IMR-90 (cell line): ENCODE data around the gene BCAS3. TPM values are rescaled to one million over a fixed set of nuclear protein-coding genes. Genes with fewer than 3 reads are reported as not detected.

ENCODE experiments used
- ATAC-seq: fragments of 200-7000 bp; cut with Tn5 transposase; 2 replicates; pipeline ENCODE4 v1.9.1; 2020; ENCODE audit warnings: low read depth, mild to moderate bottlenecking, moderate library complexity
- BruUV-seq: library from RNA; stranded (reverse); fragments of 400-500 nt; replicated peaks from 2 replicates; lab custom pipeline; 2021; lab: Mats Ljungman, UMichigan
- CTCF ChIA-PET: fragments of 300-600 bp; formaldehyde crosslinking; extraction: SDS; loops from one replicate; lab custom pipeline; 2021; ENCODE audit warnings: antibody characterized with exemption; lab: Yijun Ruan, JAX
- POLR2A ChIA-PET: fragments of 300-600 bp; sonication (Branson Sonifier 250); formaldehyde crosslinking; loops from one replicate; lab custom pipeline; 2022; ENCODE audit warnings: antibody characterized with exemption; ENCODE audit not compliant: unreplicated experiment; lab: Charles Lee
- DNase-seq: peaks from one replicate; pipeline ENCODE4 v3.0.0; 2013
- H2AFZ ChIP-seq: replicated peaks from 2 replicates; pipeline ENCODE3; 2013; ENCODE audit warnings: low read length, mild to moderate bottlenecking; ENCODE audit not compliant: poor library complexity
- H2AK5ac ChIP-seq: 2 replicates; pipeline ENCODE4 v1.6.1; 2013; ENCODE audit warnings: low read depth, low read length, inconsistent platforms
- H2AK9ac ChIP-seq: replicated peaks from 2 replicates; pipeline ENCODE3; 2013; ENCODE audit warnings: mild to moderate bottlenecking, low read depth, low read length, moderate library complexity; ENCODE audit not compliant: poor library complexity
- H2BK120ac ChIP-seq: 2 replicates; pipeline ENCODE4 v1.6.1; 2013; ENCODE audit warnings: low read depth, low read length, inconsistent platforms
- H2BK15ac ChIP-seq: 3 replicates; pipeline ENCODE4 v1.6.1; 2013; ENCODE audit warnings: low read depth, low read length, inconsistent platforms
- H2BK20ac ChIP-seq: 2 replicates; pipeline ENCODE4 v1.6.1; 2013; ENCODE audit warnings: low read depth, mild to moderate bottlenecking, inconsistent platforms, low read length, moderate library complexity
- H2BK5ac ChIP-seq: 2 replicates; pipeline ENCODE4 v1.6.1; 2013; ENCODE audit warnings: mild to moderate bottlenecking, low read depth, low read length, inconsistent platforms; ENCODE audit not compliant: poor library complexity, severe bottlenecking
- H3K14ac ChIP-seq: replicated peaks from 2 replicates; pipeline ENCODE4 v1.6.1; 2013; ENCODE audit warnings: low read depth, low read length, inconsistent platforms
- H3K18ac ChIP-seq: 2 replicates; pipeline ENCODE4 v1.6.1; 2013; ENCODE audit warnings: low read depth, low read length, control low read depth
- H3K23ac ChIP-seq: 2 replicates; pipeline ENCODE4 v1.6.1; 2013; ENCODE audit warnings: low read depth, low read length, inconsistent platforms
- H3K27ac ChIP-seq: 2 replicates; pipeline ENCODE4 v1.5.1; 2013; ENCODE audit warnings: mild to moderate bottlenecking, control low read depth, low read length; ENCODE audit not compliant: insufficient read depth
- H3K27me3 ChIP-seq: 2 replicates; pipeline ENCODE4 v1.6.1; 2013; ENCODE audit warnings: low read length; ENCODE audit not compliant: control insufficient read depth, insufficient read depth
- H3K36me3 ChIP-seq: 2 replicates; pipeline ENCODE4 v1.6.1; 2013; ENCODE audit warnings: low read length, mixed read lengths; ENCODE audit not compliant: control insufficient read depth, insufficient read depth
- H3K4ac ChIP-seq: 2 replicates; pipeline ENCODE4 v1.6.1; 2013; ENCODE audit warnings: low read depth, low read length, inconsistent platforms
- H3K4me1 ChIP-seq: 2 replicates; pipeline ENCODE4 v1.6.1; 2013; ENCODE audit warnings: low read length, mixed read lengths; ENCODE audit not compliant: control insufficient read depth, insufficient read depth
- H3K4me2 ChIP-seq: 2 replicates; pipeline ENCODE4 v1.6.1; 2013; ENCODE audit warnings: low read depth, mild to moderate bottlenecking, control low read depth, low read length, moderate library complexity
- H3K4me3 ChIP-seq: 2 replicates; pipeline ENCODE4 v1.5.1; 2013; ENCODE audit warnings: low read depth, mild to moderate bottlenecking, control low read depth, low read length, moderate library complexity; ENCODE audit not compliant: insufficient read depth
- H3K56ac ChIP-seq: 2 replicates; pipeline ENCODE4 v1.6.1; 2013; ENCODE audit warnings: low read length, inconsistent platforms; ENCODE audit not compliant: insufficient read depth; ENCODE audit errors: extremely low read depth
- H3K79me1 ChIP-seq, 2 experiments: 2 replicates each; pipeline ENCODE4 v1.6.1; 2013; ENCODE audit warnings: low read length in 2 of 2, inconsistent platforms in 1 of 2, low read depth in 1 of 2
- H3K9ac ChIP-seq: 2 replicates; pipeline ENCODE4 v1.6.1; 2013; ENCODE audit warnings: low read depth, low read length, control low read depth
- H3K9me1 ChIP-seq: 2 replicates; pipeline ENCODE4 v1.6.1; 2013; ENCODE audit warnings: low read length, inconsistent platforms; ENCODE audit not compliant: insufficient read depth
- H3K9me3 ChIP-seq: 2 replicates; pipeline ENCODE4 v1.6.1; 2013; ENCODE audit warnings: low read length; ENCODE audit not compliant: control insufficient read depth, insufficient read depth
- H4K20me1 ChIP-seq: 2 replicates; pipeline ENCODE4 v1.6.1; 2013; ENCODE audit warnings: low read length, inconsistent platforms; ENCODE audit not compliant: insufficient read depth
- H4K5ac ChIP-seq: 2 replicates; pipeline ENCODE4 v1.6.1; 2013; ENCODE audit warnings: mild to moderate bottlenecking, low read depth, low read length, control low read depth
- H4K8ac ChIP-seq, 2 experiments: 2 replicates each; pipeline ENCODE4 v1.6.1; 2013; ENCODE audit warnings: low read depth in 2 of 2, low read length in 2 of 2, control low read depth in 1 of 2, inconsistent platforms in 1 of 2
- H4K91ac ChIP-seq: 2 replicates; pipeline ENCODE4 v1.6.1; 2013; ENCODE audit warnings: low read depth, low read length, inconsistent platforms; ENCODE audit not compliant: insufficient read depth
- CEBPB ChIP-seq: IDR thresholded peaks from 2 replicates; pipeline ENCODE4 v1.6.1; 2012; ENCODE audit warnings: low read depth, low read length, improper control_type of control experiment
- CHD1 ChIP-seq: IDR thresholded peaks from 2 replicates; pipeline ENCODE4 v1.6.1; 2012; ENCODE audit warnings: low read depth, low read length, improper control_type of control experiment
- ELK1 ChIP-seq: fragments of 150-350 bp; IDR thresholded peaks from 2 replicates; pipeline ENCODE4 v1.6.1; 2016; ENCODE audit warnings: low read depth, mild to moderate bottlenecking, low read length, moderate library complexity, borderline replicate concordance
- MAFK ChIP-seq: IDR thresholded peaks from 2 replicates; pipeline ENCODE4 v1.6.1; 2012; ENCODE audit warnings: low read depth, low read length, improper control_type of control experiment
- MXI1 ChIP-seq: IDR thresholded peaks from 2 replicates; pipeline ENCODE4 v1.6.1; 2012; ENCODE audit warnings: low read depth, mild to moderate bottlenecking, low read length, moderate library complexity, borderline replicate concordance
- NFE2L2 ChIP-seq: fragments of 150-350 bp; IDR thresholded peaks from 2 replicates; pipeline ENCODE4 v1.6.1; 2016; ENCODE audit warnings: low read depth, mild to moderate bottlenecking, low read length
- POLR2A ChIP-seq: IDR thresholded peaks from 2 replicates; pipeline ENCODE4 v1.6.1; 2012; ENCODE audit warnings: mild to moderate bottlenecking, low read depth, low read length
- RAD21 ChIP-seq: IDR thresholded peaks from 2 replicates; pipeline ENCODE4 v1.6.1; 2012; ENCODE audit warnings: low read length, improper control_type of control experiment
- RCOR1 ChIP-seq: IDR thresholded peaks from 2 replicates; pipeline ENCODE4 v1.6.1; 2012; ENCODE audit warnings: mild to moderate bottlenecking, low read length, improper control_type of control experiment; ENCODE audit not compliant: insufficient replicate concordance
- RFX5 ChIP-seq: IDR thresholded peaks from 2 replicates; pipeline ENCODE4 v1.8.0; 2012; ENCODE audit warnings: low read depth, mild to moderate bottlenecking, low read length, moderate library complexity
- SMC3 ChIP-seq: fragments of 150-350 bp; IDR thresholded peaks from 2 replicates; pipeline ENCODE4 v1.6.1; 2016; ENCODE audit warnings: low read depth, mild to moderate bottlenecking, antibody characterized with exemption, low read length, moderate library complexity
- USF2 ChIP-seq: fragments of 150-350 bp; IDR thresholded peaks from 2 replicates; pipeline ENCODE4 v1.6.1; 2017; ENCODE audit warnings: mild to moderate bottlenecking, antibody characterized with exemption, low read length, low read depth
- WGBS, 2 experiments: methylation state at CpG; one replicate each; pipeline versions ENCODE4 v1.1.5 to v1.1.7; 2013; ENCODE audit warnings: missing lambda C conversion rate in 2 of 2; ENCODE audit not compliant: insufficient read length in 1 of 2; ENCODE audit errors: extremely low coverage in 2 of 2; 5-methylcytosine and 5-hydroxymethylcytosine counted together
- dilution Hi-C: fragments of 300-500 bp; cut with HindIII; formaldehyde crosslinking; loops from one replicate; pipeline ENCODE4 v1.14.3; 2018; ENCODE audit warnings: low sequenced_read_pairs; ENCODE audit not compliant: unreplicated experiment
- in situ Hi-C: fragments of 300-500 bp; cut with MboI; formaldehyde crosslinking; loops from 3 replicates; pipeline ENCODE4 v1.14.3; 2019; ENCODE audit warnings: low sequenced_read_pairs, inconsistent platforms, mixed read lengths
- intact Hi-C: fragments of 100-400 bp; cut with micrococcal nuclease; formaldehyde crosslinking; loops from 2 replicates; pipeline ENCODE4 v1.10.0; 2022
- polyA plus RNA-seq, 3 experiments: library from polyadenylated mRNA; depleted of rRNA; stranded (reverse); fragments of >200 nt; gene quantifications; 2 replicates each; pipeline ENCODE4 v1.2.3, GENCODE V29; 2012; ENCODE audit warnings: low replicate concordance in 1 of 3
- total RNA-seq: library from RNA; depleted of rRNA; stranded (reverse); fragments of >200 nt; gene quantifications from 2 replicates; pipeline ENCODE4 v1.2.3, GENCODE V29; 2012

Gene BCAS3
- total and polyA plus RNA-seq, 2 of the 4 experiments (the other 2 are of a cell fraction), result 6.3 to 27.1 TPM

GRCh38 chr17:61175298-61176142, 497.9 kb downstream of the BCAS3 start:
- Histone ChIP-seq H2AK9ac (no peak overlapping the region), H3K4me1 (no peaks in the 10 kb centered on the region), H3K4me2 (no peak overlapping the region), H3K79me1 (no peaks in the 10 kb centered on the region), H3K9me3 (no peaks in the 10 kb centered on the region), H3K4ac (no peak overlapping the region), H4K91ac (no peak overlapping the region), H2AK5ac (no peak overlapping the region), H2BK120ac (no peak overlapping the region), H3K36me3 (no peaks in the 10 kb centered on the region), H2BK5ac (no peak overlapping the region), H3K23ac (no peak overlapping the region), H4K5ac (no peak overlapping the region), H2BK15ac (no peak overlapping the region), H3K14ac (no peak overlapping the region), H3K27me3 (no peaks in the 10 kb centered on the region), H3K9ac (no peak overlapping the region), H3K9me1 (no peaks in the 10 kb centered on the region), H3K56ac (no peak overlapping the region), H4K8ac (no peak overlapping the region), H3K27ac (no peak overlapping the region), H4K20me1 (no peaks in the 10 kb centered on the region), H2AFZ (no peak overlapping the region), H2BK20ac (no peak overlapping the region), H3K18ac (no peak overlapping the region), H3K4me3 (no peak overlapping the region)
- BruUV-seq, result no TSS peak
- dilution Hi-C loops (no loop called here), intact Hi-C loops (no loop called here), in situ Hi-C loops (no loop called here)
- 100% methylated on average over 1 of the region's 4 CpGs; no CpG with 5 or more reads in 1 of the 2 experiments for WGBS, 2 experiments
- no peak for DNase-seq
- ATAC-seq, result no peak
- POLR2A ChIA-PET, result interaction anchor here (0.6 kb wide), 2 partner anchors 55 to 219 kb away, joined by 3 read pairs; no protein-coding TSS in a partner anchor
- CTCF ChIA-PET, result interaction anchor here (1.1 kb wide), 1 partner anchor 10 kb away, joined by 4 read pairs; no protein-coding TSS in a partner anchor
- TF ChIP-seq SMC3 (no peak), USF2 (no peak), MXI1 (no peak), MAFK (no peak), POLR2A (no peak), CHD1 (no peak), NFE2L2 (no peak), RFX5 (no peak), ELK1 (no peak), RAD21 (no peak), CEBPB (no peak), RCOR1 (no peak)
